Activated CD4-positive, alpha-beta T cell treated with anti-CD3 and anti-CD28 coated beads for 36 hours (primary cell): ENCODE data around the gene KIF5B. TPM values are rescaled to one million over a fixed set of nuclear protein-coding genes. Genes with fewer than 3 reads are reported as not detected.
"Not testable (repeated sequence)": the region's sequence is repeated elsewhere in the genome, so short reads cannot be mapped to it uniquely, and the experiment has no call there.

ENCODE experiments used
- ATAC-seq: fragments of 200-7000 bp; cut with Tn5 transposase; one replicate; pipeline ENCODE4 v1.10.0; 2021; ENCODE audit warnings: mild to moderate bottlenecking, moderate library complexity
- CTCF ChIA-PET: fragments of 350-600 bp; sonication (Branson Sonifier 250); formaldehyde crosslinking; loops from one replicate; lab custom pipeline; 2021; ENCODE audit warnings: antibody characterized with exemption; lab: Charles Lee
- POLR2A ChIA-PET: fragments of 350-600 bp; sonication (Branson Sonifier 250); formaldehyde crosslinking; loops from one replicate; lab custom pipeline; 2021; ENCODE audit warnings: antibody characterized with exemption, inconsistent platforms; lab: Charles Lee
- DNase-seq: peaks from one replicate; pipeline ENCODE4 v3.0.0-alpha.2; 2020
- H3K27ac Mint-ChIP-seq: one replicate; pipeline ENCODE4 v1.8.0; 2021; ENCODE audit warnings: mixed read lengths
- H3K27me3 Mint-ChIP-seq: one replicate; pipeline ENCODE4 v1.8.0; 2021; ENCODE audit warnings: mixed read lengths
- H3K36me3 Mint-ChIP-seq: one replicate; pipeline ENCODE4 v1.8.0; 2021; ENCODE audit warnings: low read depth, mixed read lengths
- H3K4me1 Mint-ChIP-seq: one replicate; pipeline ENCODE4 v1.8.0; 2021; ENCODE audit warnings: mixed read lengths
- H3K4me3 Mint-ChIP-seq: one replicate; pipeline ENCODE4 v1.8.0; 2021; ENCODE audit warnings: mild to moderate bottlenecking, moderate library complexity, mixed read lengths
- H3K9me3 Mint-ChIP-seq: one replicate; pipeline ENCODE4 v1.8.0; 2021; ENCODE audit warnings: low read depth, mixed read lengths
- intact Hi-C, 2 experiments: fragments of 100-400 bp; cut with DNase I in 1 of 2; cut with micrococcal nuclease in 1 of 2; formaldehyde crosslinking; loops; one replicate each; pipeline versions ENCODE4 v1.14.2 to v1.15.1; 2022 to 2024; cut with DNase I, micrococcal nuclease
- total RNA-seq, 2 experiments: library from RNA; stranded (reverse); gene quantifications; one replicate each; pipeline ENCODE4 v1.2.3, GENCODE V29; 2021

KIF5B gene
- total RNA-seq, 2 experiments from 2014 or later, result 57.4 to 59.9 TPM

DNA sequence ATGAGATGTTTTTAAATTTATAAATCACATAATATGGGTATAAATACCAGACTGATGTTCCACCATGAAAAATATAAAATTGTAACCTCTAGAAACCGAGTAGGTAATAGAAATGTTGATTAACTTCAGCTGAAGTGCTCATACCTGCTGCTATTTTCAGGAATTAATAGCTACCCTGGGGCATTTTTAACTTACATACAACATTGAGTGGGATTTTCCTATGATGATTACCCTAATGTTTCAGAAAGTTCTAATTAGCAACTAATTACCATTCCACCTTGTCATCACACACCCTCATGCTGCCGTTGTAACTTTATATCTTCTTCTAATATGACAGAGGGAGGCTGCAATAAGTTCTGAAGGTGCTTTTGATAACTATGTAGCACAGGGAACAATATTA is 74.1 kb downstream of the KIF5B start:
- intact Hi-C loops, result no loop called here
- DNase-seq (no peak), ATAC-seq (no peak)
- Mint-ChIP-seq H3K27ac (no peak overlapping the region), H3K27me3 (no peaks in the 10 kb centered on the region), H3K36me3 (no peaks in the 10 kb centered on the region), H3K4me3 (no peak overlapping the region), H3K4me1 (peaks cover 9% of the 10 kb centered on the region), H3K9me3 (no peaks in the 10 kb centered on the region)
- POLR2A ChIA-PET, result interaction anchor here (0.7 kb wide), 1 partner anchor 183 kb away, joined by 8 read pairs; no protein-coding TSS in a partner anchor
- CTCF ChIA-PET, result no interaction called here

DNA sequence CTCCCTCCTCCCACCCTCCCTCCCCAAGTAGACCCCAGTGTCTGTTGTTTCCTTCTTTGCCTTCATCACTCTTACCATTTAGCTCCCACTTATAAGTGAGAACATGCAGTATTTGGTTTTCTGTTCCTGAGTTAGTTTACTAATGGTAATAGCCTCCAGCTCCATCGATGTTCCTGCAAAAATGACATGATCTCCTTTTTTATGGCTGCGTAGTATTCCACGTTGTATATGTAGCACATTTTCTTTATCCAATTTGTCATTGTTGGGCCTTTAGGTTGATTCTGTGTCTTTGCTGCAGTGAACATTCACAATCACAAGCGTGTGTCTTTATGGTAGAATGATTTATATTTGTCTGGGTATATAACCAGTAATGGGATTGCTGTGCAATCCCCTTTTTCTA is 75.8 kb downstream of the KIF5B start:
- CTCF ChIA-PET, result no interaction called here
- no peak for ATAC-seq

DNA sequence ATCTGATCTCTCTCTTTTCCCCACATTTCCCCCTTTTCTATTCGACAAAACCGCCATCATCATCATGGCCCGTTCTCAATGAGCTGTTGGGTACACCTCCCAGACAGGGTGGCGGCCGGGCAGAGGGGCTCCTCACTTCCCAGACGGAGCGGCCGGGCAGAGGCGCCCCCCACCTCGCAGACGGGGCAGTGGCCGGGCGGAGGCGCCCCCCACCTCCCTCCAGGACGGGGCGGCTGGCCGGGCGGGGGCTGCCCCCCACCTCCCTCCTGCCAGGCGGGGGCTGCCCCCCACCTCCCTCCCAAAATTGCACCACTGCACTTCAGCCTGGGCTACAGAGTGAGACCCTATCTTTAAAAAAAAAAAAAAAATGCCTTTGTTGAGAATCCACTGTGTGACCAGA is 77.2 kb downstream of the KIF5B start:
- DNase-seq, H3K9me3 Mint-ChIP-seq, H3K4me3 Mint-ChIP-seq, intact Hi-C loops, H3K36me3 Mint-ChIP-seq, POLR2A ChIA-PET, ATAC-seq, H3K27me3 Mint-ChIP-seq, CTCF ChIA-PET, H3K27ac Mint-ChIP-seq: not testable (repeated sequence)
- peaks cover 25% of the 10 kb centered on the region for H3K4me1 Mint-ChIP-seq

More for the DNA sequence above, 75.8 kb downstream of the KIF5B start:
- Mint-ChIP-seq H3K4me1 (peaks cover 17% of the 10 kb centered on the region), H3K27me3 (no peaks in the 10 kb centered on the region), H3K9me3 (no peaks in the 10 kb centered on the region), H3K27ac (no peak overlapping the region), H3K36me3 (no peaks in the 10 kb centered on the region), H3K4me3 (no peak overlapping the region)
- intact Hi-C loops, result no loop called here
- POLR2A ChIA-PET, result no interaction called here
- DNase-seq, result no peak

DNA sequence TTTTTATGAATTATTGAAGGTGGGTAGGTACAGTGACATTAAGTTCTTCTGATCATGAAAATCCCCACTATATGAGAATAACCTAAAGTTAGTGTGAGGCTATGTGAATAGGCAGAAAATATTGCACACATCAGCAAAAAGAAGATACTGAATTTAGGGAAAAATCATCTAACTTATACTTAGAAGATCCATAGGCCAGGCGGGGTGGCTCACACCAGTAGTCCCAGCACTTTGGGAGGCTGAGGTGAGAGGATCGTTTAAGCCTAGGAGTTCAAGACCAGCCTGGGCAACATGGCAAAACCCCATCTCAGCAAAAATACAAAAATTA is 78.1 kb downstream of the KIF5B start:
- POLR2A ChIA-PET, result no interaction called here
- CTCF ChIA-PET, result no interaction called here
- ATAC-seq (no peak), DNase-seq (no peak)
- no peaks in the 10 kb centered on the region for H3K9me3 Mint-ChIP-seq
- intact Hi-C loops, result no loop called here
- peaks cover 25% of the 10 kb centered on the region for H3K4me1 Mint-ChIP-seq
- no peaks in the 10 kb centered on the region for H3K36me3 Mint-ChIP-seq
- no peaks in the 10 kb centered on the region for H3K27me3 Mint-ChIP-seq
- no peak overlapping the region for H3K4me3 Mint-ChIP-seq
- H3K27ac Mint-ChIP-seq, result no peak overlapping the region

DNA sequence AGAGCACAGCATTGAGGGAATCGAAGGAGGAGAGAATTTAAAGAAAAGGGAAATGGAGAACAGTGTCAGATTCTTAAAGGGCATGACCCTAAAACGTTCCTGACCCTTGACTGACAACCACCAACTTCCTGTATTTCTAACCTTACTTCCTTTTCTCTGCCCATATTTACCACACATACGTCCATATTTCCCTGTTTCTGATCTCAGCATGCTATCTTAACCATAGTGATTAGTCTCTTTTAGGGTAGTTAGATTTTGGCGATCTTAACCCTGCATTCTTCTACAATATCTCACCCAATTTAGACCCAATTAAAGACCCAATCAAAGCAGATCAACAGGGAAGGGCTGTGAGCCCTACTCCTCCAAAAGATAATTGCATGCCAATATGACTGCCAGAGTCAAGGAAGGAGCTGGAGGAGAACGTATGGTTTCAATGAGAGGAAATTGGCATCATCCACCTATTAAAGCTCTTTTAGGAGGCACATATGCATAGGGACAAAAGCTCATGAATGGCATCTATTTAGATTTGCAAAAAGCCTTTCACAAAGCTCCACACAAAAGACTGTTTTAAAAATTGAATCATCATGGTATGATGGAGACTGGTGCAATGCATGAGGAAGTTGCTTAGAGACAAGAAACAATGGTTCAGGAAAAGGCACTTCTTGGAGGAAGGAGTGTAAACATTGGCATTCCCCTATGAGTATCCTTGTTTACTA is 78.6 kb downstream of the KIF5B start:
- H3K4me1 Mint-ChIP-seq, result peaks cover 25% of the 10 kb centered on the region
- ATAC-seq, result no peak
- H3K4me3 Mint-ChIP-seq, result no peak overlapping the region
- no peaks in the 10 kb centered on the region for H3K36me3 Mint-ChIP-seq
- POLR2A ChIA-PET, result no interaction called here
- no peak overlapping the region for H3K27ac Mint-ChIP-seq
- no peak for DNase-seq
- no peaks in the 10 kb centered on the region for H3K9me3 Mint-ChIP-seq
- CTCF ChIA-PET, result interaction anchor here (0.6 to 0.9 kb wide), 4 partner anchors 16 to 1365 kb away, joined by 3 to 5 read pairs (median 3); no protein-coding TSS in a partner anchor
- intact Hi-C loops, result no loop called here
- H3K27me3 Mint-ChIP-seq, result no peaks in the 10 kb centered on the region

DNA sequence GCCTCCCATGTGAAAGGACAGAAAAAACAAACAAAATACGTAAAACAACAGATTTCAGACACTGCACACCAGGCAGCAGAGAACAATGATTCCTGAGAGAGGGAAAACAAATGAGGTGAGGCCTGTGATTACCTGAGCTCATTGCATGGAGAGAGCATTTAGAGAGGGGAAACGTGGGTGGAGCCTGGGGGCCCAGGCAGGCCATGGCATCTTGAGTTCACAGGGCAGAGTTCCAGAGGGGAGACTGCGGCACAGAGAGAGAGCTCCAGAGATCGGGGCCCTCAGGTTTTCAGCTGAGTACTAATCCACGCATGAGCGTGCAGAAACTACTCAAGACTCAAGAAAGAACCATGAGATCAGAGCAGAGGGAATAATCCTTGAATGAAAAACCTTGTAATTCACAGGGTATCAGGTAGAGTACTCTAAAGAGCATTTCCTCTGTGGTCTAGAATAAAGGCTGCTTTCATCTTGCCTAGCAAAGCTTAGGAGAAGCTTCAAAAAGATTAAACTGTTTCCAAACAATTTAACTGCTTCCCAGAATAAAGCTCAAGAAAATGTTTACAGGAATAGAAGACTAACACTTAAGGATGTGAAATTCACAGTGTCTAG is 81.0 kb downstream of the KIF5B start:
- intact Hi-C loops, result no loop called here
- Mint-ChIP-seq H3K27ac (no peak overlapping the region), H3K36me3 (no peaks in the 10 kb centered on the region), H3K4me3 (no peak overlapping the region), H3K9me3 (no peaks in the 10 kb centered on the region), H3K4me1 (peaks cover 25% of the 10 kb centered on the region), H3K27me3 (no peaks in the 10 kb centered on the region)
- ChIA-PET POLR2A (no interaction called here), CTCF (no interaction called here)
- ATAC-seq (no peak), DNase-seq (no peak)

DNA sequence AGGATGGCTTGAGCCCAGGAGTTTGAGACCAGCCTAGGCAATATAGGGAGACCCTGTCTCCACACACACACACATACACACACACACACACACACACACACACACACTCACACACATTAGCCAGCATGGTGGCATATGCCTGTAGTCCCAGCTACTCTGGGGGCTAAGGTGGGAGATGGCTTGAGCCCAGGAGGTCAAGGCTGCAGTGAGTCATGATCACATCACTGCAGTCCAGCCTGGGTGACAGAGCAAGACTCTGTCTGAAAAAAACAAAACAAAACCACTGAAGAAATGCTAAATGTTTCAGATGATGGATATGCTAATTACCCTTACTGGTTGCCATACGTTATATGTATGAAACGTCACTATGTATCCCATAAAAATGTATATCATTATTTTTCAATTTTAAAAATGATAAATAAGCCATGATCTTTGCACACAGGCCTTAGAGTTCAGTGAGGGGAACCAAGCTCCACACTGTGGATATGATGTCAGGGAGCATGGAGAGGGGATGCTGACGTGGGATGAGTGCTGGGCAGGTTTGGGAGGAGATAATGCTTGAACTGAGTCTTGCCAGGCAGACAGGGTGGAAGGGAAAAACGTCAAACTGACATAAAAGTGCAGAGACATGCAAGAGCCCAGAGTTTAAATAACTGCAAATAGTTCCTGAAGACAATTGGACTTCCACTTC is 81.6 kb downstream of the KIF5B start:
- Mint-ChIP-seq H3K36me3 (no peaks in the 10 kb centered on the region), H3K27ac (no peak overlapping the region), H3K9me3 (no peaks in the 10 kb centered on the region), H3K4me3 (no peak overlapping the region), H3K4me1 (peaks cover 25% of the 10 kb centered on the region), H3K27me3 (no peaks in the 10 kb centered on the region)
- CTCF ChIA-PET, result no interaction called here
- ATAC-seq, result no peak
- intact Hi-C loops, result no loop called here
- DNase-seq, result no peak
- POLR2A ChIA-PET, result no interaction called here

DNA sequence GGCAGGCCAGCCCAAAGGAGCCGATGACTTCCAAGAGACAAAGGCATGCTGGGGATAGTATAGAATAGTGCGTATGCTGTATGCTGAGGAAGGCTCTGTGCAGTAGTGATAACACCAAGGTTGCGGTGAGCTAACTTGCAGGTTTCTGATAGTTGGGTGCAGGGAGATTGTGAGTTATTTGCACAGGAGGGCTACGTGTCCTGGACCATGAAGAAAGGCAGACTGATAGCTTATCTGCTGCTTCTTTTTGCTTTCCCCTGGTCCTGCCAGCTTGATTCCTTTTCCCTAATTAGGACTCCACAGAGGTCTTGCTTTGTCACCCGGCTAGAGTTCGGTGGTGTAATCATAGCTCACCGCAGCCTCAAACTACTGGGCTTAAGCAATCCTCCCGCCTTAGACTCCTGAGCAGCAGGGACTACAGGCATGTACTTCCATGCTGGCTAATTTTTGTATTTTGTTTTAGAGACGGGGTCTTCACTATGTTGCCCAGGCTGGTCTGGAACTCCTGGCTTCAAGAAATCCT is 83.6 kb downstream of the KIF5B start:
- ATAC-seq (no peak), DNase-seq (no peak)
- ChIA-PET CTCF (no interaction called here), POLR2A (no interaction called here)
- Mint-ChIP-seq H3K4me3 (no peak overlapping the region), H3K27ac (no peak overlapping the region), H3K4me1 (peaks cover 20% of the 10 kb centered on the region), H3K9me3 (no peaks in the 10 kb centered on the region), H3K36me3 (no peaks in the 10 kb centered on the region), H3K27me3 (no peaks in the 10 kb centered on the region)
- intact Hi-C loops, result no loop called here

DNA sequence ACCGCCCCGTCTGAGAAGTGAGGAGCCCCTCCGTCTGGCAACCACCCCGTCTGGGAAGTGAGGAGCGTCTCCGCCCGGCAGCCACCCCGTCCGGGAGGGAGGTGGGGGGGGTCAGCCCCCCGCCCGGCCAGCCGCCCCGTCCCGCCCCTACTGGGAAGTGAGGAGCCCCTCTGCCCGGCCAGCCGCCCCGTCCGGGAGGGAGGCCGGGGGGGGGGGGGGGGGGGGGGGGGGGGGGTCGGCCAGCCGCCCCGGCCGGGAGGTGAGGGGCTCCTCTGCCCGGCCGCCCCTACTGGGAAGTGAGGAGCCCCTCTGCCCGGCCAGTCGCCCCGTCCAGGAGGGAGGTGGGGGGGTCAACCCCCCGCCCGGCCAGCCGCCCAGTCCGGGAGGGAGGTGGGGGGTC is 86.4 kb downstream of the KIF5B start:
- DNase-seq, ATAC-seq, CTCF ChIA-PET, POLR2A ChIA-PET, H3K36me3 Mint-ChIP-seq, H3K27ac Mint-ChIP-seq, H3K27me3 Mint-ChIP-seq, H3K9me3 Mint-ChIP-seq, intact Hi-C loops, H3K4me3 Mint-ChIP-seq, H3K4me1 Mint-ChIP-seq: not testable (repeated sequence)

DNA sequence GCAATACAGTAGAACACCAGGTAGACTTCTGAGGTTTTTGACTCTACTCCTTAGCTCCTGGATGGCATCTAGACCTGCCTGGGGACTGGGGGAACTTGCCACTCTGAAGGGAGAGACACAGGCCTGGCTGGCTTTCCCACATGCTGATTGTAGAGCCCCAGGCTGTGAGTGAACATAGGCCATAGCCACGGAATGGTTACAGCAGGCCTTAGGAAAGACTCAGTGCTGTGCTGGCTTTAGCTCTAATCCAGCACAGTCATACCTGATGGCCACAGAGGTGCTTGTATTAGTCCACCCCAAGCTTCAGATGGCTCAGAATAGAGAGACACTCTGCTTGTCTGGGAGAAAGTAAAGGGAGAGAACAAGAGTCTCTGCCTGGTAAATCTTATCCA is 92.6 kb downstream of the KIF5B start:
- DNase-seq (no peak), ATAC-seq (no peak)
- CTCF ChIA-PET, result interaction anchor here (0.8 kb wide), 1 partner anchor 101 kb away, joined by 4 read pairs; no protein-coding TSS in a partner anchor
- Mint-ChIP-seq H3K4me1 (peaks cover 17% of the 10 kb centered on the region), H3K27me3 (no peaks in the 10 kb centered on the region), H3K27ac (no peak overlapping the region), H3K9me3 (no peaks in the 10 kb centered on the region), H3K36me3 (no peaks in the 10 kb centered on the region), H3K4me3 (no peak overlapping the region)
- POLR2A ChIA-PET, result interaction anchor here (0.5 kb wide), 1 partner anchor 426 kb away, joined by 3 read pairs; no protein-coding TSS in a partner anchor
- intact Hi-C loops, result no loop called here

DNA sequence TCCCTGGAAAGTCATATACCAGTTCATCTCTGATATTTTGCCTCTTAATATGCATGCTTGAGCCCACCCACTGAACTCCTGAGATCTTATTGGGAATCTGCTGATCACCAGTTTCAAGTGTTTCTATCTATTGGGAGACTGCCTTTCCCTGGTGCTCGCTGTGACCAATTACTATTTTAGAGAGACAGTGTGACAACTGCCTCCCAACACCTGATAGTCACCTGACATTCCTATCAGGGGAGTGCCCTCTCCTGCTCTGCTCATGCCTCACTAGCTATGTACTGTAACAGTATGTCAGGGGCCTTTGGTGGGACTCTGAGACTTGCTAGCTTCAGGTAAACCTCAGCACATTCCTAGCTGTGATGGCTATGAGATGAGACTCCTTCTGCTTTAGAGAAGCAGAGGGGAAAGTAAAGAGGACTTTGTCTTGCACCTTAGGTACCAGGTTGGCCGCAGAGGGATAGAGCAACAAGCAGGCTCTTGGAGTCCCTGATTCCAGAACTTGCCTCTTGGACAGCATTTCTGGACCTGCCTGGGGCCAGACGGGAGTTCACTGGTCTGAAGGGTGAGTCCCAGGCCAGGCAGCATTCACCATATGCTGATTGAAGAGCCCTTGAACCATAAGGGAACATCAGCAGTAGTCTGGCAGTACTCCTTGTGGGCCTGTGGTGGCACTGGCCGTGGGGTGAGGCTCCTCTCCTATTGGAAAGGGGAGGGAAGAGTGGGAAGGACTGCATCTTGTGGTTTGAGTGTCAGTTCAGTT is 93.2 kb downstream of the KIF5B start:
- no peak overlapping the region for H3K27ac Mint-ChIP-seq
- intact Hi-C loops, result no loop called here
- CTCF ChIA-PET, result interaction anchor here (0.8 kb wide), 1 partner anchor 101 kb away, joined by 4 read pairs; no protein-coding TSS in a partner anchor
- H3K4me1 Mint-ChIP-seq, result peaks cover 17% of the 10 kb centered on the region
- POLR2A ChIA-PET, result interaction anchor here (0.5 kb wide), 1 partner anchor 427 kb away, joined by 3 read pairs; no protein-coding TSS in a partner anchor
- ATAC-seq (no peak), DNase-seq (no peak)
- H3K36me3 Mint-ChIP-seq, result no peaks in the 10 kb centered on the region
- no peaks in the 10 kb centered on the region for H3K9me3 Mint-ChIP-seq
- no peaks in the 10 kb centered on the region for H3K27me3 Mint-ChIP-seq
- no peak overlapping the region for H3K4me3 Mint-ChIP-seq
